Fibroblast of villous mesenchyme (primary cell): Measurements from ENCODE around the gene ELAVL4. TPM values are rescaled to one million over a fixed set of nuclear protein-coding genes. Genes with fewer than 3 reads are reported as not detected.

ENCODE experiments used
- DNase-seq: peaks from one replicate; pipeline ENCODE4 v3.0.0-alpha.2; 2010; ENCODE audit warnings: low read depth
- H3K4me3 ChIP-seq: 2 replicates; pipeline ENCODE4 v1.5.1; 2011; ENCODE audit warnings: low read depth, mild to moderate bottlenecking, low read length
- CTCF ChIP-seq: IDR thresholded peaks from 2 replicates; pipeline ENCODE4 v1.5.1; 2012; ENCODE audit warnings: low read depth, mild to moderate bottlenecking, low read length; ENCODE audit not compliant: insufficient read depth
- total RNA-seq: library from RNA; depleted of rRNA; stranded (reverse); fragments of >200 nt; gene quantifications from 2 replicates; pipeline ENCODE4 v1.2.3, GENCODE V29; 2012

ELAVL4 gene
- total RNA-seq, 1 donor = not detected

GRCh38 chr1:50139339-50140181, 30.8 kb downstream of the ELAVL4 start:
- TF ChIP-seq CTCF = no peak
- no peak for DNase-seq
- H3K4me3 ChIP-seq = no peak overlapping the region

GRCh38 chr1:50140182-50140447, 31.4 kb downstream of the ELAVL4 start:
- TF ChIP-seq CTCF = no peak
- no peak for DNase-seq
- H3K4me3 ChIP-seq = no peak overlapping the region

GRCh38 chr1:50147191-50147850, 38.6 kb downstream of the ELAVL4 start:
- TF ChIP-seq CTCF = no peak
- DNase-seq = no peak
- no peak overlapping the region for H3K4me3 ChIP-seq

- TF ChIP-seq CTCF = no peak
- no peak overlapping the region for H3K4me3 ChIP-seq
- no peak for DNase-seq
Observed at GRCh38 chr1:50148142-50148923, 39.6 kb downstream of the ELAVL4 start.

DNA sequence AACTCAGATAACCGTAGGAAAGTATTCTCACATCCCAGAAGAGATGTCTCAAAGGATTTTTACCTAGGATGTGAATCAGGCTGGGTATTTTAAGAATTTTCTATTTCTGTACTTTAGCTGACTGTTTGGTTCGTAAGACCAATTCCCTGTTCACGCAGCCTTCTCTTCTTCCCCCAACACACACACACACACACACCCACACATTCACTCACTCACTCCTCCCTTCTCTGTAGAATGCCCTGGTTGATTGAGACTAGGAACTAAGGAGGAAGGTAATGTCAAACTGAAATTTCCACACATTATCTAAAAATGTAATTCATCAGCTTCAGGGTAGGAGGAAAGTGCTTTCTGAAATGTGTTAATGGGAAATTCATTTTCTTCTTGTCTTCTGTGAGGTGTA, 43.5 kb downstream of the ELAVL4 start:
- DNase-seq = no peak
- TF ChIP-seq CTCF = no peak
- no peak overlapping the region for H3K4me3 ChIP-seq

GRCh38 chr1:50155541-50155940, 46.8 kb downstream of the ELAVL4 start:
- H3K4me3 ChIP-seq = no peak overlapping the region
- no peak for DNase-seq
- no peak for TF ChIP-seq CTCF
